ENCODE data around the gene AREL1. TPM values are rescaled to one million over a fixed set of nuclear protein-coding genes. Genes with fewer than 3 reads are reported as not detected.

The AREL1 gene
- total and polyA plus RNA-seq, 4 donors = 35.6 to 54.7 (median 46.2) TPM

GRCh38 chr14:74667758-74668157, 45.1 kb downstream of the AREL1 start:
- H3K4me1 ChIP-seq (ENCODE audit: control insufficient read depth, insufficient read depth, low read length) = no peaks in the 10 kb centered on the region
- DNase-seq (ENCODE audit: low read depth in 4 of 6, low spot score in 6 of 6) = no peak
- peaks cover 42% of the 10 kb centered on the region for H3K36me3 ChIP-seq (ENCODE audit: control insufficient read depth, insufficient read depth, low read length)
- WGBS (ENCODE audit: insufficient coverage) = no CpG with 5 or more reads among the region's 1 CpG
- no peak overlapping the region for H3K27ac ChIP-seq (ENCODE audit: low read depth, low read length)
- no peaks in the 10 kb centered on the region for H3K9me3 ChIP-seq (ENCODE audit: control insufficient read depth, insufficient read depth, low read length)
- no peaks in the 10 kb centered on the region for H3K27me3 ChIP-seq (ENCODE audit: control insufficient read depth, insufficient read depth, low read length)
- H3K4me3 ChIP-seq (ENCODE audit: low read depth, low read length) = no peak overlapping the region

GRCh38 chr14:74664717-74665116, 48.2 kb downstream of the AREL1 start:
- Histone ChIP-seq H3K27ac (ENCODE audit: low read depth, low read length) (no peak overlapping the region), H3K9me3 (ENCODE audit: control insufficient read depth, insufficient read depth, low read length) (no peaks in the 10 kb centered on the region), H3K36me3 (ENCODE audit: control insufficient read depth, insufficient read depth, low read length) (peaks cover 37% of the 10 kb centered on the region), H3K4me3 (ENCODE audit: low read depth, low read length) (no peak overlapping the region), H3K27me3 (ENCODE audit: control insufficient read depth, insufficient read depth, low read length) (no peaks in the 10 kb centered on the region), H3K4me1 (ENCODE audit: control insufficient read depth, insufficient read depth, low read length) (no peaks in the 10 kb centered on the region)
- WGBS (ENCODE audit: insufficient coverage) = 100% methylated on average over 2 of the region's 2 CpGs
- DNase-seq (ENCODE audit: low read depth in 4 of 6, low spot score in 6 of 6) = no peak

DNA sequence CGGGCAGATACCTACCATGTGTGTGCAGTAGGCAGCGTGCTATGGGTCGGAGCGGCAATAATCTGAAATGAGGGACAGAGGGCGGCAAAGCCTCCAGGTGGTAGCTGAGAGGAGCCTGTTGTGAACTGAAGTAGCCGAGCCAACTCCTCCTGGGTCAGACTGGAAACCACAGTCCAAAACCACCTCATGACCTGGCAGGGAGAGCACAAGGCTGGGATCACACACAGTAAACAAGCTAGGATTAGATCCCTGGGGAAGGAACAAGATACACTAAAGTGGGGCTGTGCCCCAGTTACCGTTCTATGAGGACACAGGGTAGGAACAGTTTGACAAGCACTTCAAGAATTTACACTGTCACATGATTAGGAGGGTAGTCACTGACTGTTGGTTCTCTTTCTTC, 49.0 kb downstream of the AREL1 start:
- Histone ChIP-seq H3K27ac (ENCODE audit: low read depth, low read length) (no peak overlapping the region), H3K36me3 (ENCODE audit: control insufficient read depth, insufficient read depth, low read length) (peaks cover 42% of the 10 kb centered on the region), H3K27me3 (ENCODE audit: control insufficient read depth, insufficient read depth, low read length) (no peaks in the 10 kb centered on the region), H3K4me3 (ENCODE audit: low read depth, low read length) (no peak overlapping the region), H3K4me1 (ENCODE audit: control insufficient read depth, insufficient read depth, low read length) (no peaks in the 10 kb centered on the region), H3K9me3 (ENCODE audit: control insufficient read depth, insufficient read depth, low read length) (no peaks in the 10 kb centered on the region)
- no peak for DNase-seq (ENCODE audit: low read depth in 4 of 6, low spot score in 6 of 6)
- WGBS (ENCODE audit: insufficient coverage) = 97% methylated on average over 5 of the region's 7 CpGs

GRCh38 chr14:74661726-74662450, 51.0 kb downstream of the AREL1 start:
- Histone ChIP-seq H3K36me3 (ENCODE audit: control insufficient read depth, insufficient read depth, low read length) (peaks cover 43% of the 10 kb centered on the region), H3K27ac (ENCODE audit: low read depth, low read length) (no peak overlapping the region), H3K9me3 (ENCODE audit: control insufficient read depth, insufficient read depth, low read length) (no peaks in the 10 kb centered on the region), H3K27me3 (ENCODE audit: control insufficient read depth, insufficient read depth, low read length) (no peaks in the 10 kb centered on the region), H3K4me1 (ENCODE audit: control insufficient read depth, insufficient read depth, low read length) (no peaks in the 10 kb centered on the region), H3K4me3 (ENCODE audit: low read depth, low read length) (no peak overlapping the region)
- 90% methylated on average over 7 of the region's 7 CpGs for whole genome bisulfite sequencing (ENCODE audit: insufficient coverage)
- DNase-seq (ENCODE audit: low read depth in 4 of 6, low spot score in 6 of 6) = peak in 1 of 6 donors; percentile 23

DNA sequence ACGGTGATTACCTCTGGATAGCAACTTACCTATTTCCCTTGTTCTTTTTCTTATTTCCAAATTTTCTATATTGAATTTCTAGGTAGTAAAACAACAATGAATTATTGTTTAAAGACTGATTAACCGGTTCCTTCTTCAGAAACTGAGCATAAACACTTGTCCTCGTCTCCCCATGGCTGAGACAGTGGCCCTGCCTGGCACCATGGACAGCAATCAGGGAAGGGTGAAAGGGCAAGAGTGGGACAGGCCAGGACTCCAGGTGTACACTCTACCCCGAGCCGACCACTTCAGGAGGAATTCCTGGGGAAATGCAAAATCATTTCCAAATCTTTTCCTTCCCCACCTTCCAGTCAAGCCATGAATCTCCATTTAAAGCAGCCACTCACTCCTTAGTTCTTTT, 52.0 kb downstream of the AREL1 start:
- H3K36me3 ChIP-seq (ENCODE audit: control insufficient read depth, insufficient read depth, low read length) = peaks cover 43% of the 10 kb centered on the region
- DNase-seq (ENCODE audit: low read depth in 4 of 6, low spot score in 6 of 6) = no peak
- no peaks in the 10 kb centered on the region for H3K27me3 ChIP-seq (ENCODE audit: control insufficient read depth, insufficient read depth, low read length)
- H3K4me3 ChIP-seq (ENCODE audit: low read depth, low read length) = no peak overlapping the region
- no peaks in the 10 kb centered on the region for H3K9me3 ChIP-seq (ENCODE audit: control insufficient read depth, insufficient read depth, low read length)
- H3K4me1 ChIP-seq (ENCODE audit: control insufficient read depth, insufficient read depth, low read length) = no peaks in the 10 kb centered on the region
- WGBS (ENCODE audit: insufficient coverage) = 89% methylated on average over 2 of the region's 5 CpGs
- no peak overlapping the region for H3K27ac ChIP-seq (ENCODE audit: low read depth, low read length)

DNA sequence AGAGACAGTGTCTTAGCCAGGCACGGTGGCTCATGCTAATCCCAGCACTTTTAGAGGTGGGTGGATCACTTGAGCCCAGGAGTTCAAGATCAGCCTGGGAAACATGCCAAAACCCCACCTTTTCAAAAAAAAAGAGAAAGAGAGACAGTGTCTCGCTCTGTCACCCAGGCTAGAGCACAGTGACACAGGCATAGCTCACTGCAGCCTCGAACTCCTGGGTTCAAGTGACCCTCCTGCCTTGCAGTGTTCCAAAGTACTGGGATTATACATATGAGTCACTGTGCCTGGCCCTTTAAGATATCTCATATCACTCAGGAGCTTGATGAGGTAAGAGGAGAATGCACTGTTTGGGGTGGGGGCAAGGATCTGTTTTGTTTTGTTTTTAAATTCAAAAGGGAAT, 52.7 kb downstream of the AREL1 start:
- no peak for DNase-seq (ENCODE audit: low read depth in 4 of 6, low spot score in 6 of 6)
- Histone ChIP-seq H3K27me3 (ENCODE audit: control insufficient read depth, insufficient read depth, low read length) (no peaks in the 10 kb centered on the region), H3K4me3 (ENCODE audit: low read depth, low read length) (no peak overlapping the region), H3K9me3 (ENCODE audit: control insufficient read depth, insufficient read depth, low read length) (no peaks in the 10 kb centered on the region), H3K36me3 (ENCODE audit: control insufficient read depth, insufficient read depth, low read length) (peaks cover 43% of the 10 kb centered on the region), H3K4me1 (ENCODE audit: control insufficient read depth, insufficient read depth, low read length) (no peaks in the 10 kb centered on the region), H3K27ac (ENCODE audit: low read depth, low read length) (no peak overlapping the region)
- WGBS (ENCODE audit: insufficient coverage) = 100% methylated on average over 2 of the region's 3 CpGs

DNA sequence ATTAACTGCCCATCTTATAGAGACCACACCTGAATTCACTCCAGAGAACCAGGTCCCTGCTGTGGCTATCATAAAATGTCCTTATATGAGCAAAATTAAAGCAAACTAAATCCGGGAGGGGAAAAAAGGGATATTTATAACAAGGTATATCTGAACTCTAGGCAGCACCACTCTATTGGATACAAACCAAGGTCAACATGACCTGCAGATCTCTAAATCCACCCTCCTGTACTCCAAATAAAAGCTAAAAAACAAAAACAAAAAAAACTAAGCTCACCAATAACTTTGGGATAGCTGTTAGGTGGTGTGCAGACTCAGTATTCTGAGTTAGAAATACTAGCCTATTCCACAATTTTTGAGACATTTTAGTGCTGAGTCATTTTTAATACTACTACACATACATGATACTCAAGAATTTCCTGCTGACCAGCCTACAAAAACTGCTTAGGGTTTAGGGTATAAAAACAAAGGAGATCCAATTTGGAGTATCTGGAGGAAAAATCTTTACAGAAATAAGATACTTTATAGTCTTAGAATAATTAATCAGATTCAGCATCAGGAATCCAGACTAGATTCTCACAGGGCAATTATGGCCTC, 54.2 kb downstream of the AREL1 start:
- no peak for DNase-seq (ENCODE audit: low read depth in 4 of 6, low spot score in 6 of 6)
- peaks cover 4% of the 10 kb centered on the region for H3K4me1 ChIP-seq (ENCODE audit: control insufficient read depth, insufficient read depth, low read length)
- no peaks in the 10 kb centered on the region for H3K27me3 ChIP-seq (ENCODE audit: control insufficient read depth, insufficient read depth, low read length)
- no peak overlapping the region for H3K27ac ChIP-seq (ENCODE audit: low read depth, low read length)
- H3K36me3 ChIP-seq (ENCODE audit: control insufficient read depth, insufficient read depth, low read length) = peaks cover 34% of the 10 kb centered on the region
- no peak overlapping the region for H3K4me3 ChIP-seq (ENCODE audit: low read depth, low read length)
- no CpG with 5 or more reads among the region's 1 CpG for WGBS (ENCODE audit: insufficient coverage)
- no peaks in the 10 kb centered on the region for H3K9me3 ChIP-seq (ENCODE audit: control insufficient read depth, insufficient read depth, low read length)

DNA sequence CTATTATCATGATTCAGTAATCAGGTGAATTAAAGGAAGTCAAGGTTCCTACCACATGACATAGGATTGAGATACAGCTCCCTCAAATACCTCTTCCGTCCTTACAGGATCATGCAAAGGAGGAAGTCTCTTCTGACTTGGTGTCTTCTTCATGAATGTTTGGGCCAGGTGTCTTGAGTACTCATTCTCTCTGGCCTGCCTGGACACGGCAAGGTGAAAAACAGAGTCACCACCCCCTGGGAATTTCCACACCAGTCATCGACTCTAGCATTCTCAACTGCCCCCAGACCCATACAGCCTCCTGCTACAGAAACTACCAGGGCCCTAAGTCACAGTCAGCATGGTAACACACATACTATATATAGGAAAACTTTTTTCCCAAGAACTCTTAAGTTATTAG, 55.9 kb downstream of the AREL1 start:
- Histone ChIP-seq H3K9me3 (ENCODE audit: control insufficient read depth, insufficient read depth, low read length) (no peaks in the 10 kb centered on the region), H3K36me3 (ENCODE audit: control insufficient read depth, insufficient read depth, low read length) (peaks cover 27% of the 10 kb centered on the region), H3K27ac (ENCODE audit: low read depth, low read length) (no peak overlapping the region), H3K27me3 (ENCODE audit: control insufficient read depth, insufficient read depth, low read length) (no peaks in the 10 kb centered on the region), H3K4me3 (ENCODE audit: low read depth, low read length) (no peak overlapping the region), H3K4me1 (ENCODE audit: control insufficient read depth, insufficient read depth, low read length) (peaks cover 12% of the 10 kb centered on the region)
- WGBS (ENCODE audit: insufficient coverage) = 92% methylated on average over 2 of the region's 3 CpGs
- DNase-seq (ENCODE audit: low read depth in 4 of 6, low spot score in 6 of 6) = no peak

DNA sequence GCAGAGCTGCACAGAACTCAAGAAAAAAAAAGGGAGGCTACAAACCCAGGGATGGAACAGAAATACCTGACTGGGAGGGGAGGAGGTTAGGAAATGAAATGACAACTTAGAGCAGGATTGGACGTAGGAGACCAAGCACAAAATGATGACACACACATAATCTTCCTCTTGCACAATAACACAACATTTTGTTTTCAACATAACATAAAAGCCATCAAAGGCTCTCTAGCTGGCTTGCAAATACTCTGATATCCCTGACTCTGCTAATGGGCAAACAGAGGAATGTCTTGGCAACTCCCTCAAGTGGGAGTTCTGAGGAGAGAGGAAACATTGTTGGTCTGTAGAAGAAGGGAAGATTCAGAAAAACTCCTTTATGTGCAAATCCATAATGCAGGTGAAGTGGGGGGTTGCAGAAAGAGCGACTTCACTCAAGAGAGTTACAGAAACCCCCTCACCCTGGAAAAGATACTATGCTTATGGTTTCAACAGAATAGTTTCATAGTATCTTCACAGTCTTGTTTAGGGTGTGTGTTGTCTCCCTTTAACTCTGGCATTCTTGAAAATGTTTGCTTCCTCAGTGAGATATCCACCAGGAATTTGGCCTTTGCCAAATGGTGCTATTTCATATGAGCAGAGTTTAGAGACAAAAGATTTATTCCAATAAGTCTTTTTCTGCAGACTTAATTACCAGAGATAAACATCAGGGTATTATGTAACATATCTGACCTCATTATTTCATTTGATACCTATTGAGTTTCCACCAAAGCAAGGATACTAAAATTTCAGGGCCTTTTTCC, 57.1 kb downstream of the AREL1 start:
- no peak for DNase-seq (ENCODE audit: low read depth in 4 of 6, low spot score in 6 of 6)
- no CpG with 5 or more reads among the region's 2 CpGs for WGBS (ENCODE audit: insufficient coverage)
- H3K27ac ChIP-seq (ENCODE audit: low read depth, low read length) = no peak overlapping the region

More for the DNA sequence above, 57.1 kb downstream of the AREL1 start:
- Histone ChIP-seq H3K9me3 (ENCODE audit: control insufficient read depth, insufficient read depth, low read length) (no peaks in the 10 kb centered on the region), H3K4me1 (ENCODE audit: control insufficient read depth, insufficient read depth, low read length) (peaks cover 12% of the 10 kb centered on the region), H3K36me3 (ENCODE audit: control insufficient read depth, insufficient read depth, low read length) (peaks cover 18% of the 10 kb centered on the region), H3K4me3 (ENCODE audit: low read depth, low read length) (no peak overlapping the region), H3K27me3 (ENCODE audit: control insufficient read depth, insufficient read depth, low read length) (no peaks in the 10 kb centered on the region)

Measured in spinal cord (tissue), 10 donors.